Measurements from ENCODE around the gene C5orf34.

Gene C5orf34

GRCh38 chr5:43437062-43437660 is 77.8 kb downstream of the C5orf34 start:
- peaks cover 5% of the 10 kb centered on the region for H3K4me1 ChIP-seq (ENCODE audit: control insufficient read depth, insufficient read depth, low read length)
- no peaks in the 10 kb centered on the region for H3K9me3 ChIP-seq (ENCODE audit: control insufficient read depth, low read length)
- H3K4me3 ChIP-seq (ENCODE audit: insufficient read depth, low read depth, low read length), result no peak overlapping the region
- H3K27me3 ChIP-seq (ENCODE audit: control insufficient read depth, insufficient read depth, low read length, poor library complexity, severe bottlenecking), result no peaks in the 10 kb centered on the region
- 92% methylated on average over 2 to 3 of the region's 3 CpGs for WGBS, 2 experiments
- H3K36me3 ChIP-seq (ENCODE audit: control insufficient read depth, insufficient read depth, low read length), result no peaks in the 10 kb centered on the region
- H3K27ac ChIP-seq (ENCODE audit: insufficient read depth, low read depth, low read length, poor library complexity, severe bottlenecking), result no peak overlapping the region
